Middle frontal gyrus (tissue), 1 donor: ENCODE measurements around the gene ZFYVE26.
"Not testable (repeated sequence)": the region's sequence is repeated elsewhere in the genome, so short reads cannot be mapped to it uniquely, and the experiment has no call there.

Source experiments
- DNase-seq: peaks from one replicate; pipeline ENCODE4 v3.0.0-alpha.2; 2015; ENCODE audit warnings: low spot score; ENCODE audit errors: extremely low spot score

The ZFYVE26 gene

DNA sequence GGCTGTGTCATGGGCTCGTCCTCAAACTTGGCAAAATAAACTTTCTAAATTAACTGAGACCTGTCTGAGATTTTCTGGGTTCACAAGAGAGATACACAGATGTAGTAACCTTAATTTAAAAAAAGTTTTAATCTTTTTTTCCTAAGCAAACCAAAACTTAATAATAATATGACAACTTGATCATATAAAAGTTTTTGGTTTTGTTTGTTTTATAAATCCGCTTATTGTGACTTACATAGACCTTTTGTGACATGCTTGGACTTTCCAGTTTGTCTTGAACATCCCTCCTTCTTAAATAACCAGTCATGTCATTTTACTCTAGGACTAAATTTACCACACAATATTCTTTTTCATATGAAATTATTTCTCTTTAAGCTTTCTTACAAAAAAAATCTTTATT lies 106.2 kb downstream of the ZFYVE26 start:
- DNase-seq, result no peak

DNA sequence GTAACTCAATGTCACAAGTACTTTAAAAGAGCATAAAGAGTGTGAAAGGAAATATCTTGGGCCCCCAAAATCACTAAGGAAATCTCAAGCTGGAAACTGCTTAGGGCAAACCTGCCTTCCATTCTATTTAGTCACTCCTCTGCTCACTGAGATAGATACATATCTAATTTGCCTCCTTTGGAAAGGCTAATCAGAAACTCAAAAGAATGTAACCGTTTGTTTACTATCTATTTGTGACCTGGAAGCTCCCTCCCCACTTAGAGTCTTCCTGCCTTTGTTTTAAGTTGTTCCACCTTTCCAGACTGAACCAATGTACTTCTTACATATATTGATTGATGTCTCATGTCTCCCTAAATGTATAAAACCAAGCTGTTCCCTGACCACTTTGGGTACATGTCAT lies 106.6 kb downstream of the ZFYVE26 start:
- not testable (repeated sequence) for DNase-seq

DNA sequence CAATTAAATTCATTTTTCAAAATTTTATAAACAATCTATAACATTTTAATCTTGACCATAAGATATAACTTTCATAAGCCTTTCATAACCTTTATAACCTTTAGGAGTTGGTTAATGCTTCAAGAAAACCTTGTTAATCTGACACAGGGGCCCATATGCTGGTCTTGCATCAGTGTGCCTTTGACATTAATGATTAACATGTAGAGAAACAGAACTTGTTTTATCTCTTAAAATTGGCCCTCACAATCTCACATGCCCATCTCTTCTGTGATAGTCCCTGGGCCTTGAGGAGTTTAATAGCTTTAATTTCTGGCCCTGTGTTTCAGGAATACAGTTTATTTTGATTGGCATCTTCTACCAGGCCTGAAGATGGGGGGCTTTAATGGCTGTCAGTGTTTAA lies 107.0 kb downstream of the ZFYVE26 start:
- DNase-seq, result not testable (repeated sequence)

DNA sequence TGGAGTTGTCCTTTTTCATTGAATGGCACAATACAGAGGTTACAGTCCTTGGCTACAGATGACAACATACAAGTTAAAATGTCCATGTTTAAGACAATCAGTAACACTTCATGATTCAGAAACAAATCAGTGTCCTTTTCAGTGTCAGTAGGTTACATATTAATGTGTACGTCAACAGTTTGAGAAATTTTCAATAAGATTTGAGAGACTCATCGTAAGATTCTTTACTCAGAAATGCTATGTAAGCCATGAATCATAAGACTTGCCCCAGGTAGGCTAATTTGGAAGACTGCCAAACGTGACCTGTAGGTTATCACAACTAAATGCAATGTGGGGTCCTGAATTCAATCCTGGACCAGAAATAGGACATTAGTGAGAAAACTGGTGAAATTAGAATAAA lies 111.2 kb downstream of the ZFYVE26 start:
- no peak for DNase-seq

DNA sequence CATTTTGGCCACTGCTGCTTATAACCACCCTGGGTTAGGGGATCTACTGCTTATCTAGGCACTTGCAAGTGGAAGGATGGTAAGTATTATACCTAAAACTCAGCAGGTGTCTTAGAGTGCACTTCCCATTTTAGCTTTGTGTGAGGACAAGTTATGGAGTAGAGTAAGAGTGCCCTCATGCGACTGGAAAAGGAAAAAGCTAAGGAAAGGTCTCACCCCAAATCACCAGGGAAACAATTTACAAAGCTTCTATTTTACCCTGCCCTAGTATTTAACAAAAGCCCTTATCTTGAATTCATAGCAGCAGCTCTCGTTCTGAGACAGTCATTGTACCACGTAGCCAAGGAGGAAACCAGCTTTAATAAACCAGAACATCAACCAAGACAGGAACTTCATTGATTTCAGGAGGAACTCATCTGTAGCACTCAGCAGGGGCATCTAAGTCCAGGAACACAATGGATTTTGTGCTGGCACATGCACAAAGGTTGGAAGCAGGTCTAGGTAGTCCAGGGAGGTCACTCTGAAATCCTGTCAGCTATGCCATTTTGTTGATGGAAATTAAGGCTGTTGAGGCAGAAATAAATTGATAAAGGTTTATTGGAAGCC lies 111.8 kb downstream of the ZFYVE26 start:
- DNase-seq, result peak; percentile 56

DNA sequence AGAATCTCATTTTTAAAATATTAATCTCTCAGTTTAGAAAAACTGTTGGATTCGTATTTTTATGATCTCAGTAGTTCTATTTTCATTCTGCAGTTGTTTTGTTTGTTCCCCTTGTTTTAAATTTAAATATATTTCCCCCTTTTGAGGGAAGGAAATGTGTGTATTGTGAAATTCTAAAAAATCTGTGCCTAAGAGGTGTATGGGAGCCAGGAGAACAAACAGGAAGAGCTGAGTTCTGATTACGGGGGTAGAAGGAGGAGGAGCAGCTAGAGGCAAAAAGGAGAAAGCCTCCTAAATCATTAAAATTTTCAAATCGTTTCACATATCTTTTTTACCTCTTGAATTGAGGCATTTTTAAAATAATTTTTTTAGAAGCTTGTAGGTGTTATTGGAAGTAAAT lies 112.4 kb downstream of the ZFYVE26 start:
- no peak for DNase-seq

DNA sequence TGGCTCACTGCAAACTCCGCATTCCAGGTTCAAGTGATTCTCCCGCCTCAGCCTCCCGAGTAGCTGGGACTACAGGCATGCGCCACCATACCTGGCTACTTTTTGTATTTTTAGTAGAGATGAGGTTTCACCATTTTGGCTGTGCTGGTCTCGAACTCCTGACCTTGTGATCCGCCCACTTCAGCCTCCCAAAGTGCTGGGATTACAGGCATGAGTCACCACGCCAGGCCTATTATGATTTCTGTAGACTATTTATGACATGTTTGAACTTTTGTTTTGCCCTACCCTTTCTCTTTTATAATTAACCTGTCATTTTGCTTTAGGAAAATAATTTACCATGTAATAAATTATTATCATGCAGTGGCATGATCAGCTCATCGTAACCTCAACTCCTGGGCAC lies 114.9 kb downstream of the ZFYVE26 start, which contains the start of gene RDH12:
Gene RDH12 (plus strand): TSS at position 395 of the 400 bp plus-strand sequence. CDS start 20,757 bp downstream, outside the sequence.
- not testable (repeated sequence) for DNase-seq

DNA sequence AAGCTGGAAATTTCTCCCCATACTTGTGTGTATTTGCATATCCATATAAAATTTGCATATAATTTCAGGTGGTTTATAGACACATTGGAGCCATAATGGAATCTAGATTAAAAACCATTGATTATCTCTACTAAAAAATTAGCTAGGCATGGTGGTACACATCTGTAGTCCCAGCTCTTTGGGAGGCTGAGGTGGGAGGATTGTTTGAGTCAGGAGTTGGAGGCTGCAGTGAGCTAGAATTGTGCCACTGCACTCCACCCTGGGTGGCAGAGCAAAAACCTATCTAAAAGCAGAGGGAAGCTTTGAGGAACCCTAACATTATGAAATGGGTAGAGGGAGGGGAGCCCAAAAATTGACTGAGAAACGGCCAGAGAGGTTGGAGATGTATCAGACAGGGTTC lies 118.2 kb downstream of the ZFYVE26 start:
- no peak for DNase-seq

DNA sequence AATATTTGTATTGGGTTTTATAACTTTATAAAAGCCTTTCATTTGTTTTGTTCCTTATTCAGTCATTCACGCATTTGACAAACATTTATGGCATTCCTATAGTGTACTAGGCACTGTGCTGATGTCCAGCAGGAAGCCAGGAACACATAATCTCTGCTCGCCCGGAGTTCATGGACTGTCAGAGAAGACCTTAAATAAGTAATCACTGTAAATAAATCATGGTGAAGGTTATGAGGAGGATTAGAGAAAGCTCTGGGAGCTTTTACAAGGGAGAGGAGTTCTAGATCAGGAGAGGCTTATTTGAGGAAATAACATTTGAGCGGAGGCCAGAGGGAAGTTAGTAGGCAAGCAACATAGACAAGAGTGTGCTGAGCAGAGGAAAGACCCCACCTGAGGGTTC lies 119.4 kb downstream of the ZFYVE26 start:
- DNase-seq, result no peak
